ENCODE measurements around the gene IQCH.

Gene IQCH

DNA sequence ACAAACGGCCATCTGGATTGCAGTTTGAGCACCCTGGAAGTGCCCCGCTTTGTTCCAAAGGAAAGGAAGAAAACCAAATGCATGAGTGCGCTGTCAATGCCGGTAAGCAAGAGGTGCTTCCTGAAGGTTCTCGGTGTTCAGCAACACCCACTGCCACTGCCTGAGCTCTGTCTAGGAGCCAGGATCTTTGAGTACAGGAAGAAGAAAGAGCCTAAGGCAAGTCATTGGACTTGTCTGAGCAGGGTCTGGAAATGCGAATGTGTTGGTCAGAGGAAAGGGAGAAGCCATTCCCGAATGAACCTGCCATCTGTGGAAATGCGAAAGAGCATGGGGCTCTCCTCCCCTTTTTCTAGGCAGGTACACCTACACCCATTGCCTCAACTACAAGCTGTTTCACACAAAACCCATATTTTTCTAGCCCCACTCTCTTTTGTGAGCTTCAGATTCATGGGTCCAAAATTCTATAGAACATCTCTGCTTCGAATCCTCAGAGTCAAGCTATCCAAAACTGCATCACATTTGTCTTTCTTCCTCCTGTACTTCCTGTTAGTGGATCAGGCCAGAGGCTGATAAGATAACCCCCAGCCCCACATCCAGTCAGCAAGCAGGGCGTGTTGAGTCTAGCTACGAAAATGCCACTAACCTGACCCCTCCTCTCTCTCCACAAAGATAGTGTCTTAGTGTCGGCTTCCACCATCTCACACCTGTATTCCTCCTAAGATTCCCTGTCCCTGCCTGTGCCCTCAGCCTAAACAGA lies 210.8 kb downstream of the IQCH start:
- no peak for TF ChIP-seq CTCF (IDR thresholded peaks at IDR 0.05; ENCODE audit: control insufficient read depth, extremely low read depth, insufficient read depth)
- DNase-seq (ENCODE audit: low read depth), result no peak
- no peak overlapping the region for H3K4me3 ChIP-seq (ENCODE audit: low read depth, low read length)

GRCh38 chr15:67468416-67468815 lies 213.8 kb downstream of the IQCH start:
- TF ChIP-seq CTCF (IDR thresholded peaks at IDR 0.05; ENCODE audit: control insufficient read depth, extremely low read depth, insufficient read depth), result no peak
- no peak for DNase-seq (ENCODE audit: low read depth)

GRCh38 chr15:67469680-67470079 lies 215.1 kb downstream of the IQCH start:
- no peak for DNase-seq (ENCODE audit: low read depth)
- H3K4me3 ChIP-seq (ENCODE audit: low read depth, low read length), result no peak overlapping the region
- no peak for TF ChIP-seq CTCF (IDR thresholded peaks at IDR 0.05; ENCODE audit: control insufficient read depth, extremely low read depth, insufficient read depth)

More at GRCh38 chr15:67468416-67468815, 213.8 kb downstream of the IQCH start:
- no peak overlapping the region for H3K4me3 ChIP-seq (ENCODE audit: low read depth, low read length)

GRCh38 chr15:67472957-67473356 lies 218.4 kb downstream of the IQCH start:
- no peak for DNase-seq (ENCODE audit: low read depth)
- no peak for TF ChIP-seq CTCF (IDR thresholded peaks at IDR 0.05; ENCODE audit: control insufficient read depth, extremely low read depth, insufficient read depth)
- H3K4me3 ChIP-seq (ENCODE audit: low read depth, low read length), result no peak overlapping the region

GRCh38 chr15:67474405-67475110 lies 220.0 kb downstream of the IQCH start:
- H3K4me3 ChIP-seq (ENCODE audit: low read depth, low read length), result no peak overlapping the region
- TF ChIP-seq CTCF (IDR thresholded peaks at IDR 0.05; ENCODE audit: control insufficient read depth, extremely low read depth, insufficient read depth), result no peak
- no peak for DNase-seq (ENCODE audit: low read depth)

DNA sequence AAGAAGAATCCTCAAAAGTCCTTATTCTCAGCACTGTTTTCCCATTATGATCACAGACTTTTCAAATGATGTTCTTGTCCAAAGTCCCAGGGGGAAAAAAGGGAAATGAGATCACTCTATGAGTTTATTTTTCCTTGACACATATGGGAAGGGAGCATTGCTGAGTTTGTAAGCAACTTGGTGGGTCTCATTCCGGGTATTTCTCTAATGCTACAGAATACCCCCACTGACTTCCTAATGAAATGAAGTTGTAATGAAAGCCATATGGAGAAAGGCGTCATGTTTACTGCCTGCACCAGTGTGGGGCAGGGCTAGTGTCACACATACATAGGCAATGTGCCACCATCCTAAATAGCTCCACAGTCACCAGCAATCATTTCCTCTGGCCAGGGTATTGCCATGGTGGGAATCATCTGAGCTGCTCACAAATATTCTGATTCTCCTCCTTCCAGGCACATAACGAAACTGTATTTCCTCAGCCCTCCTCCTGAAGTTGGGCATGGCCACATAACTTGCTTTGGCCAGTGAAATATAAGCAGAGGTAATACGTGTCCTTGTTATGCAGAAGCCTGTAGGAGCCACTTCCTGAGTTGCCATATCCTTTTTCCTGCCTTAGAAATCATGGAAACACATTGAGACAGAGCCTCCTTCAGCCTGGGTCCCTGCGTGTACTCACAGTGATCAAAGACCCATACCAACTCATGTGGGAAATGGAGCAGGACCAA lies 225.4 kb downstream of the IQCH start:
- no peak for DNase-seq (ENCODE audit: low read depth)
- no peak for TF ChIP-seq CTCF (IDR thresholded peaks at IDR 0.05; ENCODE audit: control insufficient read depth, extremely low read depth, insufficient read depth)
- H3K4me3 ChIP-seq (ENCODE audit: low read depth, low read length), result no peak overlapping the region
